Heart left ventricle (tissue), 16 donors: ENCODE data around the gene CNIH3. TPM values are rescaled to one million over a fixed set of nuclear protein-coding genes. Genes with fewer than 3 reads are reported as not detected.

ENCODE experiments used
- ATAC-seq, 4 donors: fragments of 200-7000 bp; cut with Tn5 transposase; one replicate each; pipeline ENCODE4 v1.9.1; 2020 to 2022; ENCODE audit warnings: moderate library complexity in 4 of 4, mild to moderate bottlenecking in 3 of 4, moderate number of reproducible peaks in 1 of 4
- DNase-seq, 5 donors: peaks; one replicate each; pipeline ENCODE4 v3.0.0-alpha.2; 2020
- H3K27ac ChIP-seq, 12 donors: fragments of 200-600 bp; sonication (generic) in 4 of 12; one replicate each; pipeline versions ENCODE4 v1.5.0 to v1.8.0; 2016 to 2022; ENCODE audit warnings: mild to moderate bottlenecking in 2 of 12
- H3K27me3 ChIP-seq, 9 donors: fragments of 200-600 bp; sonication (generic) in 2 of 9; one replicate each; pipeline versions ENCODE4 v1.5.1 to v1.8.0; 2016 to 2022; ENCODE audit warnings: mild to moderate bottlenecking in 3 of 9
- H3K36me3 ChIP-seq, 9 donors: fragments of 200-600 bp; sonication (generic) in 2 of 9; one replicate each; pipeline versions ENCODE4 v1.5.0 to v1.8.0; 2018 to 2022; ENCODE audit warnings: mild to moderate bottlenecking in 2 of 9
- H3K4me1 ChIP-seq, 12 donors: fragments of 200-600 bp; sonication (generic) in 4 of 12; one replicate each; pipeline versions ENCODE4 v1.5.0 to v1.8.0; 2016 to 2022; ENCODE audit warnings: mild to moderate bottlenecking in 3 of 12
- H3K4me3 ChIP-seq, 12 donors: fragments of 200-600 bp; sonication (generic) in 4 of 12; one replicate each; pipeline versions ENCODE4 v1.5.0 to v1.8.0; 2017 to 2022; ENCODE audit warnings: mild to moderate bottlenecking in 9 of 12, moderate library complexity in 4 of 12
- H3K9me3 ChIP-seq, 12 donors: fragments of 200-600 bp; sonication (generic) in 4 of 12; one replicate each; pipeline versions ENCODE4 v1.5.0 to v1.8.0; 2016 to 2022; ENCODE audit warnings: mild to moderate bottlenecking in 1 of 12
- POLR2A ChIP-seq, 2 donors: fragments of 450-650 bp; IDR thresholded peaks; one replicate each; pipeline ENCODE4 v1.6.1; 2017; ENCODE audit warnings: antibody characterized with exemption in 2 of 2, mild to moderate bottlenecking in 2 of 2, moderate library complexity in 2 of 2
- WGBS, 4 donors: extraction: QIAGEN DNeasy Blood & Tissue Kit in 2 of 4; methylation state at CpG; one replicate each; pipeline versions ENCODE4 v1.1.5 to v1.1.7; 2013 to 2018; 5-methylcytosine and 5-hydroxymethylcytosine counted together
- intact Hi-C, 10 donors: fragments of 100-400 bp; cut with DNase I; formaldehyde crosslinking; loops; one replicate each; pipeline versions ENCODE4 v1.11.1 to v1.14.2; 2022
- polyA plus RNA-seq, 2 donors: library from polyadenylated mRNA; stranded (reverse); fragments of 200-250 nt; gene quantifications; one replicate each; pipeline ENCODE4 v1.2.3, GENCODE V29; 2013
- total RNA-seq, 9 donors: library from RNA; depleted of rRNA in 2 of 9; stranded (reverse); fragments of >200 nt in 2 of 9; fragmentation: NEBNext Ultra II Directional in 3 of 9; extraction: Animal tissue kit (Norgen Biotek cat#: 25700) in 3 of 9; gene quantifications; one replicate each; pipeline versions ENCODE4 v1.1.0 to v1.2.4, GENCODE V29; 2016 to 2023
- TF ChIP-seq, protein P1 (sequence below), 12 donors: fragments of 200-600 bp; sonication (generic) in 4 of 12; IDR thresholded peaks; one replicate each; pipeline versions ENCODE4 v1.5.0 to v1.8.0; 2018 to 2022; ENCODE audit warnings: antibody characterized with exemption in 12 of 12, mild to moderate bottlenecking in 5 of 12
- donor health status: ischemic (EF 13 %, LVEDD 7.1; RV severe dilation, severe dysfunction).
- donor health status: healthy with polysubstance abuse.
- donor health status: DM: no; HTN: yes; CAD: no.
- donor health status: DM: no; HTN: no; CAD: no.
- donor health status: ischemic (EF 25% LVEDD 6.9; RV normal size, moderate dysfunction).
- donor health status: ischemic (EF 25% LVEDD 5.7; RV mildly dilated, moderate dysfunction).
- donor health status: healthy.
- donor health status: DM: yes; HTN: yes; CAD: no.
- donor health status: ischemic (EF 35%, LVEDD 5.7; RV mildly dilated, moderate dysfunction).
- donor health status: nonischemic (EF 11% LVEDD 7.7; RV severe dilation, severe dysfunction).
- donor health status: DM: yes; HTN: yes; CAD: no.
- donor health status: PGD.
- donor health status: ischemic (EF 29% LVEDD 5.4; RV normal size, mild dysfunction).
- donor health status: nonischemic (EF 23%, LVEDD 6.1; RV moderate dilation, normal function).

Gene CNIH3
- total and polyA plus RNA-seq, 11 donors: 0.34 to 2.6 (median 0.62) TPM; not detected in 2

- H3K4me1 ChIP-seq: no peaks in the 10 kb centered on the region
- H3K36me3 ChIP-seq: no peaks in the 10 kb centered on the region
- TF ChIP-seq, protein P1, sequence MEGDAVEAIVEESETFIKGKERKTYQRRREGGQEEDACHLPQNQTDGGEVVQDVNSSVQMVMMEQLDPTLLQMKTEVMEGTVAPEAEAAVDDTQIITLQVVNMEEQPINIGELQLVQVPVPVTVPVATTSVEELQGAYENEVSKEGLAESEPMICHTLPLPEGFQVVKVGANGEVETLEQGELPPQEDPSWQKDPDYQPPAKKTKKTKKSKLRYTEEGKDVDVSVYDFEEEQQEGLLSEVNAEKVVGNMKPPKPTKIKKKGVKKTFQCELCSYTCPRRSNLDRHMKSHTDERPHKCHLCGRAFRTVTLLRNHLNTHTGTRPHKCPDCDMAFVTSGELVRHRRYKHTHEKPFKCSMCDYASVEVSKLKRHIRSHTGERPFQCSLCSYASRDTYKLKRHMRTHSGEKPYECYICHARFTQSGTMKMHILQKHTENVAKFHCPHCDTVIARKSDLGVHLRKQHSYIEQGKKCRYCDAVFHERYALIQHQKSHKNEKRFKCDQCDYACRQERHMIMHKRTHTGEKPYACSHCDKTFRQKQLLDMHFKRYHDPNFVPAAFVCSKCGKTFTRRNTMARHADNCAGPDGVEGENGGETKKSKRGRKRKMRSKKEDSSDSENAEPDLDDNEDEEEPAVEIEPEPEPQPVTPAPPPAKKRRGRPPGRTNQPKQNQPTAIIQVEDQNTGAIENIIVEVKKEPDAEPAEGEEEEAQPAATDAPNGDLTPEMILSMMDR (IDR thresholded peaks at IDR 0.05): no peak
- no peak for TF ChIP-seq POLR2A (IDR thresholded peaks at IDR 0.05)
- no peak overlapping the region for H3K27ac ChIP-seq
- intact Hi-C loops: no loop called here
- H3K27me3 ChIP-seq: peaks cover 0 to 5% (median 0%) of the 10 kb centered on the region in 9 donors
- no peak for ATAC-seq
- WGBS, 4 donors: 41 to 49% (median 44%) methylated on average over 5 of the region's 5 CpGs
- DNase-seq: no peak
- H3K4me3 ChIP-seq: no peak overlapping the region
- H3K9me3 ChIP-seq: peaks cover 0 to 16% (median 2%) of the 10 kb centered on the region in 12 donors
Observed at GRCh38 chr1:224607188-224608148, 8.6 kb upstream of the CNIH3 start.

DNA sequence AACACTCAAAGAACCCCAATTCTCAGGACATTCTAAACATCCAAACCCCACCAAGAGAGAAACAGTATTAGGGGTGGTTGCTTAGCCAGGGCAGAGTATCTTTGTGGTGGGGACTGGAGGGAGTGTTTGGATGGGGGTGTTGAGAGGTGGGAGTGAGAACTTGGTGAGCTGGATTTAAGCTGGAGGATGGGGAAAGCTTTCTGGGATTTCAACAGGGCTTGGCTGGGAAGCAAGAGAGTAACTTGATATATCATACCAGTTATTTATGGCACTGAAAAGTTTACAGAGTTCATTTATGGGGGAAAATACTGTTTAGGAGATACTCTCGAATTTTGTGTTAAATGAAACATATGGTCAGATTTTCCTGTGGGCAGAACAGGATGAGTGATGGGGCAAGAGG, 6.8 kb upstream of the CNIH3 start:
- WGBS, 4 donors: 25 to 52% (median 45%) methylated on average over 1 of the region's 1 CpG
- Histone ChIP-seq H3K36me3 (no peaks in the 10 kb centered on the region), H3K4me3 (no peak overlapping the region), H3K27me3 (peaks cover 0 to 8% (median 0%) of the 10 kb centered on the region in 9 donors), H3K9me3 (peaks cover 0 to 16% (median 2%) of the 10 kb centered on the region in 12 donors), H3K4me1 (no peaks in the 10 kb centered on the region), H3K27ac (no peak overlapping the region)
- intact Hi-C loops: no loop called here
- no peak for DNase-seq
- TF ChIP-seq POLR2A (IDR thresholded peaks at IDR 0.05): no peak
- TF ChIP-seq, protein P1 (IDR thresholded peaks at IDR 0.05): no peak
- ATAC-seq: no peak

DNA sequence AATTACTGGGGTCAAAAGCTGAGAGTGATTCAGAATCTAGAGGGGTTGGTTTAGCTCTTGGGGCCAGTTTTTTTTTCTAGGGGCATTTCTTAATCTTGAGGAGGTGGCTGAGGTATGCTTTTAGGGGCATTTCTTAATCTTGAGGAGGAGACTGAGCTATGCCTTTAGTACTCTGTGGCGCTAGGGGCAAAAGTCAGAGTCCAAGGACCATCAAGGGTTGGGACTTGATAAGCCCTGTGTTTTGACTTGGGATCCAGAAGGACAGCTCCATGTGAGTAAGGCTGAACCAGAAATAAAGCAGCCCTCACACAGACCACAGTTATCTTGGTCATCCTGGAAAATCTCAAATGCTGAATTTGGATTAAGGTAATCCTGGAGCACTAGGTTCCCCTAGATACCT, 3.9 kb upstream of the CNIH3 start:
- WGBS, 4 donors: 87 to 95% (median 94%) methylated on average over 1 of the region's 1 CpG
- H3K27ac ChIP-seq: no peak overlapping the region
- H3K36me3 ChIP-seq: no peaks in the 10 kb centered on the region
- no peak overlapping the region for H3K4me3 ChIP-seq
- no peaks in the 10 kb centered on the region for H3K9me3 ChIP-seq
- intact Hi-C loops: no loop called here
- no peak for ATAC-seq
- TF ChIP-seq, protein P1 (IDR thresholded peaks at IDR 0.05): no peak
- TF ChIP-seq POLR2A (IDR thresholded peaks at IDR 0.05): no peak
- DNase-seq: no peak
- peaks cover 0 to 20% (median 11%) of the 10 kb centered on the region in 12 donors for H3K4me1 ChIP-seq
- peaks cover 17 to 37% (median 22%) of the 10 kb centered on the region in 9 donors for H3K27me3 ChIP-seq

- peaks cover 0 to 20% (median 11%) of the 10 kb centered on the region in 12 donors for H3K4me1 ChIP-seq
- H3K4me3 ChIP-seq: no peak overlapping the region
- 85 to 92% (median 91%) methylated on average over 6 of the region's 6 CpGs for WGBS, 4 donors
- DNase-seq (no peak), ATAC-seq (no peak)
- H3K9me3 ChIP-seq: no peaks in the 10 kb centered on the region
- TF ChIP-seq, protein P1 (IDR thresholded peaks at IDR 0.05): no peak
- no peak for TF ChIP-seq POLR2A (IDR thresholded peaks at IDR 0.05)
- intact Hi-C loops: no loop called here
- H3K36me3 ChIP-seq: no peaks in the 10 kb centered on the region
- H3K27ac ChIP-seq: no peak overlapping the region
- H3K27me3 ChIP-seq: peaks cover 27 to 49% (median 34%) of the 10 kb centered on the region in 9 donors
Observed at GRCh38 chr1:224613486-224613885, 2.6 kb upstream of the CNIH3 start.
